ENCODE results near the gene SLC27A3. TPM values are rescaled to one million over a fixed set of nuclear protein-coding genes. Genes with fewer than 3 reads are reported as not detected.

Gene SLC27A3
- total and polyA plus RNA-seq, 10 of the 15 experiments (the other 5 are each of a cell fraction or from before 2014, with no cell fraction given): 2.6 to 18.1 (median 8.3) TPM

- peak overlapping the region; percentile 69 for H3K4me2 ChIP-seq (ENCODE audit: control insufficient read depth, insufficient read depth)
- H4K20me1 ChIP-seq (ENCODE audit: control insufficient read depth, insufficient read depth): no peaks in the 10 kb centered on the region
- no peaks in the 10 kb centered on the region for H3K27me3 ChIP-seq (replicated peaks in 1 of 2; ENCODE audit: control insufficient read depth in 2 of 2, insufficient read depth in 2 of 2, low read length in 1 of 2)
- FAIRE-seq (no peak), DNase-seq (ENCODE audit: low read depth, low spot score) (no peak), ATAC-seq (no peak)
- H3K27ac ChIP-seq (ENCODE audit: control insufficient read depth, insufficient read depth): peak overlapping the region; percentile 77
- no peaks in the 10 kb centered on the region; the same call in none of the 2 replicates for H3K79me2 ChIP-seq (ENCODE audit: control insufficient read depth, insufficient read depth, low read length)
- H3K36me3 ChIP-seq (ENCODE audit: control insufficient read depth in 2 of 2, insufficient read depth in 2 of 2, low read length in 1 of 2): peaks cover 3 to 29% of the 10 kb centered on the region in 2 experiments; a peak in 3 of 4 replicates
- H3K9ac ChIP-seq (ENCODE audit: control insufficient read depth, insufficient read depth, low read length): peak overlapping the region; percentile 35
- in situ Hi-C loops (cut with MboI) (no loop called here), intact Hi-C loops (cut with micrococcal nuclease; ENCODE audit: unreplicated experiment) (loop anchor here (1.0 kb wide), 1 partner anchor 8 kb away; no protein-coding TSS in a partner anchor)
- no peaks in the 10 kb centered on the region for H3K9me3 ChIP-seq (replicated peaks; ENCODE audit: control insufficient read depth, insufficient read depth, low read length)
- H2AFZ ChIP-seq (ENCODE audit: control insufficient read depth, low read depth, low read length): no peak overlapping the region
- no peak overlapping the region for H3K4me3 ChIP-seq
- 43% methylated on average over 2 of the region's 2 CpGs for WGBS (ENCODE audit: insufficient coverage, insufficient replicate concordance, low lambda C conversion rate, missing lambda C conversion rate)
- BruUV-seq (replicated peaks): TSS peak; percentile 91
- 0 out of 2 replicates have a peak, but pooled peaks have one; percentile 14 for TF ChIP-seq ZBED1 (IDR thresholded peaks at IDR 0.05; ENCODE audit: borderline replicate concordance)
- no peak for TF ChIP-seq SP1 (IDR thresholded peaks at IDR 0.05; ENCODE audit: low read depth, low read length)
- ChIA-PET SMC1A (ENCODE audit: uncharacterized antibody, unreplicated experiment) (interaction anchor here (1.1 to 6.1 kb wide), 8 partner anchors 10 to 231 kb away, joined by 3 to 144 read pairs (median 6); partner anchors contain the start of genes CHTOP, INTS3 and NPR1), CTCF (interaction anchor here (1.5 to 6.2 kb wide), 7 partner anchors 9 to 244 kb away, joined by 4 to 63 read pairs (median 13); partner anchors contain the start of genes ILF2, INTS3, NPR1 and RAB13), RAD21 (ENCODE audit: unreplicated experiment) (interaction anchor here (1.1 to 6.6 kb wide), 6 partner anchors 10 to 108 kb away, joined by 3 to 139 read pairs (median 6); partner anchors contain the start of genes CHTOP and INTS3), POLR2A (interaction anchor here (1.5 to 6.0 kb wide), 3 partner anchors 11 to 398 kb away, joined by 3 to 184 read pairs (median 5); partner anchors contain the start of gene INTS3)
- H3K4me1 ChIP-seq (ENCODE audit: control insufficient read depth, insufficient read depth, low read length): peaks cover 32% of the 10 kb centered on the region
Measured at GRCh38 chr1:153741986-153742385, 33.2 kb upstream of the SLC27A3 start.

GRCh38 chr1:153742411-153743142 lies 32.6 kb upstream of the SLC27A3 start:
- in situ Hi-C loops (cut with MboI): no loop called here
- ChIA-PET CTCF (interaction anchor here (0.7 to 6.2 kb wide), 10 partner anchors 9 to 415 kb away, joined by 4 to 63 read pairs (median 11); partner anchors contain the start of genes ILF2, INTS3, NPR1 and RAB13), RAD21 (ENCODE audit: unreplicated experiment) (interaction anchor here (0.8 to 6.6 kb wide), 11 partner anchors 9 to 397 kb away, joined by 3 to 139 read pairs (median 4); partner anchors contain the start of genes CHTOP and INTS3), POLR2A (interaction anchor here (1.0 to 6.0 kb wide), 6 partner anchors 12 to 399 kb away, joined by 3 to 184 read pairs (median 4); partner anchors contain the start of genes INTS3 and S100A6), SMC1A (ENCODE audit: uncharacterized antibody, unreplicated experiment) (interaction anchor here (0.6 to 6.1 kb wide), 14 partner anchors 9 to 397 kb away, joined by 3 to 144 read pairs (median 4); partner anchors contain the start of genes CHTOP, INTS3, NPR1 and S100A4)
- peak overlapping the region; percentile 35; the same call in 1 of the 2 replicates for H3K9ac ChIP-seq (ENCODE audit: control insufficient read depth, insufficient read depth, low read length)
- no peaks in the 10 kb centered on the region for H3K27me3 ChIP-seq (replicated peaks in 1 of 2; ENCODE audit: control insufficient read depth in 2 of 2, insufficient read depth in 2 of 2, low read length in 1 of 2)
- peak overlapping the region; percentile 77 for H3K27ac ChIP-seq (ENCODE audit: control insufficient read depth, insufficient read depth)
- no peaks in the 10 kb centered on the region; the same call in none of the 2 replicates for H3K79me2 ChIP-seq (ENCODE audit: control insufficient read depth, insufficient read depth, low read length)
- H4K20me1 ChIP-seq (ENCODE audit: control insufficient read depth, insufficient read depth): no peaks in the 10 kb centered on the region
- H3K36me3 ChIP-seq (ENCODE audit: control insufficient read depth in 2 of 2, insufficient read depth in 2 of 2, low read length in 1 of 2): peaks cover 3 to 30% of the 10 kb centered on the region in 2 experiments; a peak in 3 of 4 replicates
- H3K4me1 ChIP-seq (ENCODE audit: control insufficient read depth, insufficient read depth, low read length): peaks cover 32% of the 10 kb centered on the region
- ATAC-seq (peak; percentile 87), FAIRE-seq (peak; percentile 90), DNase-seq (ENCODE audit: low read depth, low spot score) (peak; percentile 80)
- BruUV-seq (replicated peaks): no TSS peak
- intact Hi-C loops (cut with micrococcal nuclease; ENCODE audit: unreplicated experiment): loop anchor here (1.0 kb wide), 2 partner anchors 8 to 71 kb away; no protein-coding TSS in a partner anchor
- no peak overlapping the region for H2AFZ ChIP-seq (ENCODE audit: control insufficient read depth, low read depth, low read length)
- H3K4me2 ChIP-seq (ENCODE audit: control insufficient read depth, insufficient read depth): peak overlapping the region; percentile 69
- peak overlapping the region; percentile 7; the same call in 1 of the 2 replicates for H3K4me3 ChIP-seq
- no peaks in the 10 kb centered on the region for H3K9me3 ChIP-seq (replicated peaks; ENCODE audit: control insufficient read depth, insufficient read depth, low read length)
- 19% methylated on average over 5 of the region's 5 CpGs for WGBS (ENCODE audit: insufficient coverage, insufficient replicate concordance, low lambda C conversion rate, missing lambda C conversion rate)
- TF ChIP-seq WRNIP1 (IDR thresholded peaks at IDR 0.05; ENCODE audit: borderline replicate concordance, low read depth, low read length) (no peak), NBN (IDR thresholded peaks at IDR 0.05) (peak; percentile 98), BHLHE40 (IDR thresholded peaks at IDR 0.05; ENCODE audit: borderline replicate concordance in 1 of 2, low read depth in 2 of 2, low read length in 1 of 2) (peak; percentile 52 to 57; a peak in 1 of 4 replicates), SP1 (IDR thresholded peaks at IDR 0.05; ENCODE audit: low read depth, low read length) (peak; percentile 39), GATAD2B (conservative IDR thresholded peaks at IDR 0.05; ENCODE audit: low read depth) (peak; percentile 67), CREB1 (IDR thresholded peaks at IDR 0.05; ENCODE audit: low read depth) (peak; percentile 60; the same call in 1 of the 2 replicates), BMI1 (IDR thresholded peaks at IDR 0.05; ENCODE audit: borderline replicate concordance) (peak; percentile 78), JUNB (IDR thresholded peaks at IDR 0.05) (peak; percentile 75), TCF3 (IDR thresholded peaks at IDR 0.05; ENCODE audit: borderline replicate concordance, insufficient read depth, low read depth, low read length) (no peak), ATF3 (IDR thresholded peaks at IDR 0.05; ENCODE audit: borderline replicate concordance, extremely low read depth, low read depth, low read length) (no peak), IRF4 (IDR thresholded peaks at IDR 0.05; ENCODE audit: low read depth, low read length) (0 out of 2 replicates have a peak, but pooled peaks have one; percentile 21), ZNF24 (IDR thresholded peaks at IDR 0.05) (no peak)

All from GM12878 (cell line).